GM12878 (cell line): ENCODE results near the gene FOXN4. TPM values are rescaled to one million over a fixed set of nuclear protein-coding genes. Genes with fewer than 3 reads are reported as not detected.

Source experiments
- ATAC-seq: fragments of 200-7000 bp; cut with Tn5 transposase; 3 replicates; pipeline ENCODE4 v1.9.1; 2020; ENCODE audit warnings: mild to moderate bottlenecking, moderate library complexity
- BruUV-seq: library from RNA; stranded (reverse); fragments of 400-500 nt; replicated peaks from 2 replicates; lab custom pipeline; 2021; lab: Mats Ljungman, UMichigan
- CTCF ChIA-PET: fragments of 300-600 bp; sonication (Branson Sonifier 250); formaldehyde crosslinking; extraction: SDS; loops from one replicate; lab custom pipeline; 2021; ENCODE audit warnings: inconsistent platforms; lab: Yijun Ruan, JAX
- POLR2A ChIA-PET: fragments of 350-600 bp; formaldehyde crosslinking; extraction: SDS; loops from one replicate; lab custom pipeline; 2021; ENCODE audit warnings: inconsistent platforms; lab: Charles Lee
- RAD21 ChIA-PET: fragments of 300-600 bp; sonication (Branson Sonifier 250); formaldehyde crosslinking; loops from one replicate; lab custom pipeline; 2023; ENCODE audit warnings: antibody characterized with exemption; ENCODE audit not compliant: unreplicated experiment; lab: Charles Lee
- SMC1A ChIA-PET: fragments of 300-600 bp; sonication (Branson Sonifier 250); formaldehyde crosslinking; loops from one replicate; lab custom pipeline; 2023; ENCODE audit not compliant: unreplicated experiment, uncharacterized antibody; lab: Charles Lee
- DNase-seq: peaks from one replicate; pipeline ENCODE4 v3.0.0-alpha.2; 2011; ENCODE audit warnings: low read depth, low spot score
- FAIRE-seq: peaks from 3 replicates; lab custom pipeline; 2011; peaks lifted over from hg19 to GRCh38; lab: Jason Lieb, UNC
- H2AFZ ChIP-seq: 2 replicates; pipeline ENCODE4 v1.6.0; 2011; ENCODE audit warnings: low read depth, low read length, control low read depth; ENCODE audit not compliant: control insufficient read depth
- H3K27ac ChIP-seq: 2 replicates; pipeline ENCODE4 v1.5.1; 2011; ENCODE audit warnings: control low read depth; ENCODE audit not compliant: control insufficient read depth, insufficient read depth
- H3K27me3 ChIP-seq, 2 experiments: replicated peaks in 1 of 2; 2 replicates each; pipeline versions ENCODE4 v1.6.0 to v1.6.1; 2011; ENCODE audit warnings: low read length in 1 of 2; ENCODE audit not compliant: control insufficient read depth in 2 of 2, insufficient read depth in 2 of 2
- H3K36me3 ChIP-seq, 2 experiments: 2 replicates each; pipeline ENCODE4 v1.5.1; 2011; ENCODE audit warnings: low read length in 1 of 2; ENCODE audit not compliant: control insufficient read depth in 2 of 2, insufficient read depth in 2 of 2
- H3K4me1 ChIP-seq: 2 replicates; pipeline ENCODE4 v1.6.1; 2011; ENCODE audit warnings: mild to moderate bottlenecking, low read length, moderate library complexity, mixed read lengths; ENCODE audit not compliant: control insufficient read depth, insufficient read depth
- H3K4me2 ChIP-seq: 2 replicates; pipeline ENCODE4 v1.6.0; 2011; ENCODE audit warnings: control low read depth; ENCODE audit not compliant: control insufficient read depth, insufficient read depth
- H3K4me3 ChIP-seq: fragments of 200-600 bp; sonication (generic); 2 replicates; pipeline ENCODE4 v1.5.1; 2016
- H3K79me2 ChIP-seq: 2 replicates; pipeline ENCODE4 v1.6.0; 2011; ENCODE audit warnings: low read length; ENCODE audit not compliant: control insufficient read depth, insufficient read depth
- H3K9ac ChIP-seq: 2 replicates; pipeline ENCODE4 v1.8.0; 2011; ENCODE audit warnings: low read length, control low read depth, mixed read lengths; ENCODE audit not compliant: control insufficient read depth, insufficient read depth
- H3K9me3 ChIP-seq: replicated peaks from 3 replicates; pipeline ENCODE4 v1.5.1; 2011; ENCODE audit warnings: mild to moderate bottlenecking, low read length; ENCODE audit not compliant: control insufficient read depth, insufficient read depth
- H4K20me1 ChIP-seq: 2 replicates; pipeline ENCODE4 v1.6.0; 2011; ENCODE audit not compliant: control insufficient read depth, insufficient read depth
- CEBPB ChIP-seq, 2 experiments: fragments of 150-350 bp in 1 of 2; IDR thresholded peaks; 2 replicates each; pipeline ENCODE4 v1.6.1; 2012 to 2014; ENCODE audit warnings: low read depth in 2 of 2, low read length in 2 of 2, borderline replicate concordance in 1 of 2, inconsistent platforms in 1 of 2
- KAT2A ChIP-seq: conservative IDR thresholded peaks from 2 replicates; pipeline ENCODE4 v1.6.1; 2011; ENCODE audit warnings: low read depth, low read length; ENCODE audit not compliant: control insufficient read depth
- POLR2AphosphoS2 ChIP-seq: IDR thresholded peaks from 2 replicates; pipeline ENCODE4 v1.6.1; 2011; ENCODE audit warnings: low read depth, mild to moderate bottlenecking, low read length, improper control_type of control experiment, moderate library complexity
- RAD21 ChIP-seq: IDR thresholded peaks from 2 replicates; pipeline ENCODE4 v1.6.1; 2011; ENCODE audit warnings: mild to moderate bottlenecking, low read depth, low read length, moderate library complexity; ENCODE audit not compliant: insufficient read depth
- SP1 ChIP-seq: IDR thresholded peaks from one replicate; pipeline ENCODE4 v1.6.1; 2011; ENCODE audit warnings: low read depth, low read length
- SRF ChIP-seq, 2 experiments: IDR thresholded peaks; 2 replicates each; pipeline ENCODE4 v1.6.1; 2011; ENCODE audit warnings: low read depth in 2 of 2, low read length in 2 of 2, mild to moderate bottlenecking in 1 of 2, moderate library complexity in 1 of 2
- YY1 ChIP-seq: IDR thresholded peaks from 2 replicates; pipeline ENCODE4 v1.6.1; 2011; ENCODE audit warnings: low read depth, mild to moderate bottlenecking, low read length
- whole genome bisulfite sequencing: methylation state at CpG from one replicate; pipeline ENCODE4 v1.1.6; 2016; ENCODE audit warnings: low lambda C conversion rate; ENCODE audit not compliant: insufficient replicate concordance, insufficient coverage; ENCODE audit errors: missing lambda C conversion rate; 5-methylcytosine and 5-hydroxymethylcytosine counted together
- in situ Hi-C: fragments of 300-500 bp; cut with MboI; formaldehyde crosslinking; loops from 9 replicates; pipeline ENCODE4 v1.14.3; 2018; ENCODE audit warnings: mixed read lengths
- intact Hi-C: fragments of 100-400 bp; cut with micrococcal nuclease; formaldehyde crosslinking; loops from one replicate; pipeline ENCODE4 v1.14.2; 2022; ENCODE audit not compliant: unreplicated experiment
- polyA plus RNA-seq, 11 experiments: library from polyadenylated mRNA; depleted of rRNA in 4 of 11; unstranded in 6 of 11; stranded (reverse) in 5 of 11; fragments of >200 nt; fragmentation: Nextera tagmentation in 4 of 11; fragmentation: Illumina TruSeq in 1 of 11; extraction: Ambion mirVana in 4 of 11; extraction: Trizol in 1 of 11; gene quantifications; 1 replicate in 1 of 11; 2 replicates in 10 of 11; pipeline versions ENCODE4 v1.2.1 to v1.2.3, GENCODE V29; 2011 to 2016; ENCODE audit warnings: inconsistent platforms in 2 of 11, missing spikeins in 2 of 11, low read depth in 1 of 11
- total RNA-seq, 4 experiments: library from RNA; depleted of rRNA in 3 of 4; stranded (reverse); fragments of >200 nt in 3 of 4; fragmentation: Illumina TruSeq in 1 of 4; extraction: Trizol in 1 of 4; gene quantifications; 2 replicates each; pipeline versions ENCODE4 v1.2.1 to v1.2.3, GENCODE V29; 2013 to 2021
- TF ChIP-seq, protein P1 (sequence below): fragments of 450-650 bp; IDR thresholded peaks from 2 replicates; pipeline ENCODE4 v1.6.1; 2017; ENCODE audit warnings: low read depth, mild to moderate bottlenecking, moderate library complexity

The FOXN4 gene
- total and polyA plus RNA-seq, 10 of the 15 experiments (the other 5 are each of a cell fraction or from before 2014, with no cell fraction given), result not detected

DNA sequence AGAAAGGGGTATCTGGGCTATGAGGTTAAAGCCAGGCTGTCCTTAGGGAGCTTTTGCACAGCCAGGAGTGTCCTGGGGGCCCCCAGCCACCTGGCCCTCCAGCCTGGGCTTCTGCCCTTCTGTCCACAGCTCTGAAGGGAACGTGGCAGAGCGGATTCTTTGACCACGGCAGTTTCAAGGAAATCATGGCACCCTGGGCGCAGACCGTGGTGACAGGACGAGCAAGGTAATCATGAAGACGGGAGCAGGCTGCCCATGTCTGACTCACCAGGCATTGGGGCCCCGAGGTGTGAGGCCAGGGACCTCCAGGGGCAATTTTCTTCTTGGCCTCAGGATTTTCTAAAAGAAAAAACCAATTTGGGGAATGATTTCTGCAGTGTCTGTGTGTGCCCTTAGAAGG, 53.1 kb downstream of the FOXN4 start:
- no peaks in the 10 kb centered on the region for H3K27me3 ChIP-seq
- in situ Hi-C loops (no loop called here), intact Hi-C loops (no loop called here)
- H3K27ac ChIP-seq, result no peak overlapping the region
- no peak for DNase-seq
- no TSS peak for BruUV-seq
- no peaks in the 10 kb centered on the region for H3K36me3 ChIP-seq
- ChIA-PET POLR2A (no interaction called here), SMC1A (no interaction called here), CTCF (interaction anchor here (1.0 kb wide), 1 partner anchor 8 kb away, joined by 3 read pairs; no protein-coding TSS in a partner anchor), RAD21 (no interaction called here)
- FAIRE-seq, result no peak
- no peaks in the 10 kb centered on the region for H3K4me1 ChIP-seq
- ATAC-seq, result no peak
- no peaks in the 10 kb centered on the region for H4K20me1 ChIP-seq
- TF ChIP-seq CEBPB (IDR thresholded peaks at IDR 0.05; ENCODE audit: borderline replicate concordance in 1 of 2, low read depth in 2 of 2, low read length in 2 of 2) (no peak), SP1 (no peak), YY1 (no peak), KAT2A (no peak), RAD21 (no peak), POLR2AphosphoS2 (no peak), SRF (IDR thresholded peaks at IDR 0.05; ENCODE audit: low read depth in 2 of 2, low read length in 2 of 2) (no peak)
- TF ChIP-seq, protein P1, sequence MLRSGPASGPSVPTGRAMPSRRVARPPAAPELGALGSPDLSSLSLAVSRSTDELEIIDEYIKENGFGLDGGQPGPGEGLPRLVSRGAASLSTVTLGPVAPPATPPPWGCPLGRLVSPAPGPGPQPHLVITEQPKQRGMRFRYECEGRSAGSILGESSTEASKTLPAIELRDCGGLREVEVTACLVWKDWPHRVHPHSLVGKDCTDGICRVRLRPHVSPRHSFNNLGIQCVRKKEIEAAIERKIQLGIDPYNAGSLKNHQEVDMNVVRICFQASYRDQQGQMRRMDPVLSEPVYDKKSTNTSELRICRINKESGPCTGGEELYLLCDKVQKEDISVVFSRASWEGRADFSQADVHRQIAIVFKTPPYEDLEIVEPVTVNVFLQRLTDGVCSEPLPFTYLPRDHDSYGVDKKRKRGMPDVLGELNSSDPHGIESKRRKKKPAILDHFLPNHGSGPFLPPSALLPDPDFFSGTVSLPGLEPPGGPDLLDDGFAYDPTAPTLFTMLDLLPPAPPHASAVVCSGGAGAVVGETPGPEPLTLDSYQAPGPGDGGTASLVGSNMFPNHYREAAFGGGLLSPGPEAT, result no peak
- H3K4me3 ChIP-seq, result no peak overlapping the region
- no peak overlapping the region for H3K4me2 ChIP-seq
- no peaks in the 10 kb centered on the region for H3K79me2 ChIP-seq
- no peak overlapping the region for H3K9ac ChIP-seq
- WGBS, result 41% methylated on average over 8 of the region's 8 CpGs
- no peak overlapping the region for H2AFZ ChIP-seq
- peaks cover 2% of the 10 kb centered on the region; the same call in 1 of the 3 replicates for H3K9me3 ChIP-seq
